Measurements from ENCODE around the gene TADA2A.

The TADA2A gene, protein sequence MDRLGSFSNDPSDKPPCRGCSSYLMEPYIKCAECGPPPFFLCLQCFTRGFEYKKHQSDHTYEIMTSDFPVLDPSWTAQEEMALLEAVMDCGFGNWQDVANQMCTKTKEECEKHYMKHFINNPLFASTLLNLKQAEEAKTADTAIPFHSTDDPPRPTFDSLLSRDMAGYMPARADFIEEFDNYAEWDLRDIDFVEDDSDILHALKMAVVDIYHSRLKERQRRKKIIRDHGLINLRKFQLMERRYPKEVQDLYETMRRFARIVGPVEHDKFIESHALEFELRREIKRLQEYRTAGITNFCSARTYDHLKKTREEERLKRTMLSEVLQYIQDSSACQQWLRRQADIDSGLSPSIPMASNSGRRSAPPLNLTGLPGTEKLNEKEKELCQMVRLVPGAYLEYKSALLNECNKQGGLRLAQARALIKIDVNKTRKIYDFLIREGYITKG

DNA sequence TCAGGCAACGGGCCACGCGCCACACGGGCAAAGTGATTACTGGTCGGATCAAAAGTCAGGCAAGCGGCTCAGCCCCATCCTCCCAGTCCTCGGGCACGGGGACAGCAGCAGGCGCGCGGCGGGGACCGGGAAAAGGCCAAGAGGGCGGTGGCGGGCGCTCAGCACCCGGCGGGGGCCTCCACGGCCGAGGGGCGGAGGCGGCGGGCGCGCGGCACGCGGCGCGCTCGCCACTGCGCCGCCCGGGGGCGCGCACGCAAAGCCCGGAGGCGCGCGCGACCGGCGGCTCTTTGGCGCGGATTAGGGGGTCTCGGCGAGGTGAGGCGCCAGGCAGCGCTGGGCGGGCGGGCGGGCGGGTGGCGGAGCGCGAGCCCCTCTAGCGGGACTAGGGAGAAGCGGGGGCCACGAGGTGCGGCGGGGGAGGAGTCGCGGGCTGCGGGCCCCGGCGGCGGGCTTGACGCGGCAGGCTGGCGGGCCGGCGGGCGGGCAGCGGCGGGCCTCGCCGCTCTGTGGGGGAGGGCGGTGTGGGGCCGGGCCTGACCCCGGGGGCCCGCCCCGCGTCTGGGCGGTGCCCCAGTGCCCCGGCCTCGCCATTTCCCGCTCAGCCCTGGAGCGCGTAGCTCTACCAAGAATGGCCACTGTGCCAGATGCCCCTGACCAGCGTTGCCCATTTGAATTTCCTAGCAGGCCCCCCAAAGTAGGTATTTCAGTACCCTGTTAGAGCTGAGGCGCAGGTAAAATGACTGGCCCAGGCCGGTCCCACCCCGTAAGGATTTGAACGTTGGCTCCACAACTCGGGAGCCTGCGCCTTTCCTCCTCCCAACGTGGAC is at the start of gene TADA2A, which contains the start of gene ACACA:
TSS of gene TADA2A (plus strand) at position 252 of the 827 bp plus-strand sequence. CDS start 4,480 bp downstream, outside the sequence.
TSS of gene ACACA (minus strand) at position 202 of the 827 bp plus-strand sequence. CDS start 537 bp downstream, outside the sequence.
- DNase-seq (ENCODE audit: low spot score) = peak; percentile 89

DNA sequence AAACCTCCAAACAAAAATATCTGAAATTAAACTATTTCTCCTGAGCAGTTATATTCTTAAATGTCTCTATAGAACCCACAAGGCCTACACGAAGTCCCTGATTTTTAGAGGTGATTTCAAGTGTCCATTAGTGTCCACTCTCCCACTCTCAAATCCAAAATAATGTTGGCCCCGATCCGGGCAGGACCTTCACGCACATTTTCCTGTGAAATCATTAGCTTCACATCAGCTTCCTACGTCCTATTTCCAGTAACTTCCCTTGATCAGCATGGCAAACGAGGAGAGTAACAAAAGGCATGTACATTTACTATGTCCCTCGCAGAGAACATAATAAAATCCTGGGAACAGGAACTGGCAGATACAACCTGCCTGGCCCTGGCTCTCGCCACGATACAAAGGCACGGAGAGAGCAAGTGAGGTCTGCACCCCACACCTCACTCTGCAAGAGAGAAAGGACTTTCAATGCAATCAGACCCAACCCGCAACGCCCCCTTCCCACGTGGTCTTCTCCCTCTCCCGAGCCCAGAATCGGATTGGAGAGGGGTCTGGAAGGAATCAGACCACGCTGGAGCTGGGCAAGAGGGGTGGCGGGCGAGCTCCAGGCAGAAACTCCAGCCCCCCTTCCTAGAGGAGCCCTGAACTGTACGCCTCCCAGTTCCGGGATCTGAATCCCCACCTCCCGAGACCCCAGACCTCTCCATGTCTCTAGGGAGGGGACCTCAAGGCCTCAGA is 48.4 kb upstream of the TADA2A start:
- DNase-seq (ENCODE audit: low spot score) = peak; percentile 48

DNA sequence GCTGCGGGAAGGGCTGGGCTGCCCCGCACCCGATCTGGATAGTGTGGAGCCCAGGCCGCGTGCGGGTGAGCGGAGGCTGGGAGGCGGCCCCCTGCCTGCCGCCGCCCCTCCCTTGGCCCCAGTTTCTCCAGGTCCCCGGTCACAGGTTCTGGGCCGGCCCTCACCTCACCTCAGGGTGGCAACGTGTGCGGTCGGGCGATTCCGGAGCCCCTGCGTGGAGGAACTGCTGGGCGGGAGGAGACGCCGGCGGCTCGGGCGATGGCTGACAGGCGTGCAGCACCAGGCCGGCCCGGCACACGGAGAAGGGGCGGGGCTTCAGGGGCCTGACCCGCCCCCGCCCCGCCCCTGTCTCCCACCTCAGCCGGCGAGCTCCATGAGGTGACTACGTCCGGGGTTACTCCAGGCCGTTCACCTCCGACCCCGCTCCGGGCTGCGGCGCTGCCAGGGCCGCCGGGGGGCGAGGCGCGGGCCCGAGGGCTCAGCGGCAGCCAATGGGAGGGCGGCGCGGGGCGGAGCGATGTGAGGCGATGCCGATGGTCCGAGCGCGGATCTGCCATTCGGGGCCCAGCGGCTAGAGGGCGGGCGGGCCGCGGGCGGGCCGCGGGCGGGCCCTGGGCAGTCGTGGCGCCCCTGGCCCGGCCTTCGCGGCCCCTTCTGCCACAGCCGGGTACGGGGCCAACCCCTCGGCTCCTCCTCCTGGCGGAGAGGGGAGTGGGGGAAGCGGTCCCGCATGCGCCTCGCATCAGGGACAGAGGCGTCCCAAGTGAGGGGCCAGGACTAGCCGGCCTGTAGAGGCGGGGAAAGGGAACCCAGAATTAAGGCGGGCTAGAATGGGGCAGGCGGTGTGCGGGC is 47.6 kb upstream of the TADA2A start:
- DNase-seq (ENCODE audit: low spot score) = peak; percentile 98

DNA sequence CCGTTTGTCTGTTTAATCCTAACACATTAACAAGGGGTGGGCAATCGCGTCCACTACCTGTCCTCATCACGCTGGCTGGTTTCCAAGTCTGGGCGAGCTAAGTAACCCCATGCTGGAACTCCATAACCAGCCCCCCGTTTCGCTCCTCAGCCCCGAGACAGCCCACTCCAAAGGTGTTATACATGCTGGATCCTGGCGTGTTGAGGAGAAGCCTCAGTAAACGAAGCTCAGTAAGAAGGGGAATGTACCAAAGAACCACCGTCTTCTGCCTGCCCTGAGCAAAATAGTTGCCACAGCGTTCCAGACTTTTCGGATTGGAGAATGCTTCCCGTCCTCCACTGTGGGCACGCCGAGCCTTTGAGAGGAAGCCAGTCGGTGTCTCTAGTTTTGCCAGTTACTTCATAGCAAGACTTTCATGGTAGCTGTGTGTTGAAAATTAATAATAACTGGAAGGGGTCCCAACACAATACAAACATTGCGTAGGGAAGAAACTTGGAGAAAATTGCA is 47.0 kb upstream of the TADA2A start:
- DNase-seq (ENCODE audit: low spot score) = no peak

DNA sequence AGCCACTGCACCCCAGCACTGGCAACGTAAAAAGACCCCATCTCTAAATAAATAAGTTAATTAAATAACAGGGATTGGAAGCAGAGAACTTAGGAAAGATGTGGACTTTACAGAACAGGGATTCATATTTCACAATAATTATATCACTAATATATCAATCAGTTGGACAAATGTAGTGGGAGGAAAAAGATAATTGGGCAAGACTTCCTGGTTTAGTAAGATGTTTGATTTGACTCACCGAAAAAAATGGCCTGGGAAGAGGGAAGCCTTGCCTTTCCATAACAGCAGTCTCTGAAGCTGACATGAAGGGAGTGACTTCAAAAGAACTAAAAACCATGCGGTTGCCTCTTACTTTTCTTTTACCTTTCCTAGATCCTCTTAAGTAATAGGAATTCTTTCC is 46.1 kb upstream of the TADA2A start:
- peak; percentile 24 for DNase-seq (ENCODE audit: low spot score)

DNA sequence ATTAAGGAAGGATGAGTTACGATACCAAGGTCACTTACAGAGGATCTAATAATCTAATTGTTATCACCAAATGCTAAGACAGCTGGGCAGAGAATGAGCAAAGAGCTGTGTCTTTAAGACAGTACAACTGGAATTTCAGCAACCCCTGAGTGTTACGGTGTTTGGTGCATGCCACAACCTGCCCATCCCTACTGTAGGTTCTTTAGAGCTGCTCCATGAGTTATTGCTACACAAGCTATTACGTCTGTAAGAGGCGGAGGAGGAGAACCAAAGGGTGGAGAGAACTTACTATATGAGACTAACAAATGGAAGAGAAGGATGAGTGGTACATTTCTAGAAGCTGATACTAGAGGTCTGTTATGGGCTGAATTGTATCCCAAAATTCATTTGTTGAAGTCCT is 45.1 kb upstream of the TADA2A start:
- DNase-seq (ENCODE audit: low spot score) = no peak

DNA sequence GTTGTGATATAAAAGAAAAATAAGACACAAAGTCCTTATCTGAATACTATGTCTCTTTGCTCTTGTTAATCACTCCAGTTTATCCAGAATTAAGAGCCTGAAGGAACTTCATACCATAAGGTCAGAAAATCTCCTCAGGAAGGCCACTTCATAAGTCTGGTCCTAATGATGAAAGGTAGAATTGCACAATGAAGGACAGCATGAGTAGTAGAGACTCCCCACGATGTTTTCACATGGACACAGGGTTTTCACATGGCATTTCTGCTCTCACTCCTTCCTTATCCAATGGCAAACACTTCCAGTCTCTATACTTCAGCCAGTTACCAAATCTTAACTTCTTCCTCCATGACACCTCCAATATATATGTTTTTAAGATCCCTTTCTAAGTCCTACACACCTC is 41.1 kb upstream of the TADA2A start:
- no peak for DNase-seq (ENCODE audit: low spot score)

DNA sequence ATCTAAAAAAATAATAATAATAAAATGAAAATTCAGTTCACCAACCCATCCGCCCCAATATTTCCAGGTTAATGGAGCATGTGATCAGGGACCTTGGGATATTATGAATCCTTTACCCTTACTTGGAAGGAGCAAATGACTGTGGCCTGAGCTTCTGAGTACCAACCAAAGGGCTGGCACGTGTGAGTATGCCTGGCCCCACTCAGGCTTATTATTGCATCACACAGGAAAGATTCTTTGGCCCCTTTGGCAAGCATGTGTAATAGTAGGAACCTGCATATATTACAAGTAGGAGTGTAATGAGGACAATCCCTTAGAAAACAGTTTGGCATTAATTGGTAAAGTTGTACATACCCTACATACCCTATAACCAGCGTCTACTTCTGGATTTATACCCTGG is 38.1 kb upstream of the TADA2A start:
- DNase-seq (ENCODE audit: low spot score) = no peak

DNA sequence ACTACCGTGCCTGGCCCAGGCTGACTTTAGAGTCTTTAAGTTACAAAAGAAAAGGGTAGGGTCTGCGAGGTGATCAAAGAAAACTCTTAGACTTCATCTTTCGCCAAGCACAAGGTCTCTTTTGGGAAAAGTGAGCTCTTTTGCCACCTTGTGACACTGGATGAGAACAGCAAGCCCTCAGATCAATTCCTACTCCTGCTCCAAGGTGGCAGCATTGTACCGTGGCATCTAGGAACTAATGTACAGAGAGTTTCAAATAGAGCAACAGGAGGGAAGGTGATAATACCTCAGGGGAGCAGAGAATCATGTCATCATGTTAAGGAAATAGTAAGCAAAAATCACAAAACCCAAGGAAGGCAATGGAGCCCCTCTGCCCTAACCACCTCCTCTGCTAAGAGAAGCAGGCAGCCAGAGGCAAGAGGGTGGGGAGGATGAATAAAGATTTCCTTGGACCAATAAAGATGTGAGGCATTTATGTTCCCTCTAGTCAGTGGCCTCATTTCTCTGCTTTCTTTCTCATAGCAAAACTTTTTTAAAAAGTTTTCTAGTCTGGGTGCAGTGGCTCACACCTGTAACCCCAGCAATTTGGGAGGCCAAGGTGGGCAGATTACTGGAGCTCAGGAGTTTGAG is 33.0 kb upstream of the TADA2A start:
- peak; percentile 86 for DNase-seq (ENCODE audit: low spot score)

DNA sequence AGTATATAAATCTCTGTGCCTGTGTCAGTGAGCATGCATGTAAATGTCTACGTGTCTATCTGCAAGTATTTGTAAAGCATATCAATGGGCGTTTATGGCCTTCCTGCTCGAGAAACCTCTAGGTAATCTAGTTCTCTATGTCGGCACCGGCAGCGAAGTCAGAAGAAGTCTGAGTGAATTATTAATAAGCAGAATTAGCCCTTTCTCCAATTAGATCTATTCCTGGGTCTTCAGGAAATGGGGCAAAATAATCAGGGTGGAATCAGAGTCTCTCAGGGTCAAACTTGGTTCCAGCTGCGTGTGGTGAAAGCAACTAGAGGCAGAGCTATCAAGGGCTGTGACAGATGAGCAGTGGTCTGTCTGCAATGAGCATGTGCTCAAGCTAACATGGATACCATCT is 31.0 kb upstream of the TADA2A start, which contains the start of gene C17orf78:
TSS of gene C17orf78 (plus strand) at position 280 of the 400 bp plus-strand sequence. CDS start at position 388, 108 bp downstream.
- no peak for DNase-seq (ENCODE audit: low spot score)

DNA sequence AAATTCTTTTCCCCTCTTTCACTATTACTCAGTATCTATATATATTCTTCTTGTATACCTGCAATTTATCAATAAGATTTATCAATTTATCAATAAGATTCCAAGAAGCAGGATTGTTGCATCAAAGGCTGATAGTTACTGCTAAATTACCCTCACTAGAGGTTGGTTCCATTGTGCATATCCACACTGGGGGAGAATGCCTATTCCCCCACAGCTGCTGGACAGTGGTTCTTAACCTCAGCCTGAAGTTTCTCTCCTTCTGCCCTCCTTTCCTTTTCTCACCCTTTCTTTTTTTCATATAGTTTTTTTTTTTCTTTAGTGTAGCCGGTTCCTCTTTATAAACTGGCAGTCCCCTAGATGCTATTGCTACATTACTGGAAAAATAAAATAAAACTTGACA is 24.6 kb upstream of the TADA2A start:
- no peak for DNase-seq (ENCODE audit: low spot score)

DNA sequence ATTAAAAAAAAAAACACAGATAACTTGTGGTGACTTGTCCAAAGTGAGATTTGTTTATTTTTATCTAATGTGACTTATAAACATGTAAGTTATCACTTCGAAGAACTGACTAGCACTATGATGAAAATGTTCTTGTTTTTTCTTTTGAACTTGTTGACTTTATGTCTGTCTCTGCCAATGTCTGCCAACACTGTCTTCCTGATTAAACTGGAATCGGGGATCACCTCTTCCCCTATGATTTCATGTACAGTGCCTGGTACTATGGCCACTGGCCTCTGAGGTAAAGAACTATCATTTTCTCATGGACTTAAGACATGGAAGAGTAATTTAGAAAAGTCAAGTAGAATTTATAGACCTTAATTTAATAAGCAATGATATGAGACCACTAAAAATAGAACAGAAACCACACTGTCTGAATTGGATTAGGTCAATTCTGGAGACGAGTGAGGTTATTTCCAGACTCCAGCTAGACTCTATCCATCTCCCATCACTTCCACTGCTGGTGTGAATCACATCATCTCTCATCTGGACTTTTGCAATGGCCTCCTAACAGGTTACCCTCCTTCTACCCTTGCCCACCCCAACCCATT is 22.0 kb upstream of the TADA2A start:
- DNase-seq (ENCODE audit: low spot score) = no peak

DNA sequence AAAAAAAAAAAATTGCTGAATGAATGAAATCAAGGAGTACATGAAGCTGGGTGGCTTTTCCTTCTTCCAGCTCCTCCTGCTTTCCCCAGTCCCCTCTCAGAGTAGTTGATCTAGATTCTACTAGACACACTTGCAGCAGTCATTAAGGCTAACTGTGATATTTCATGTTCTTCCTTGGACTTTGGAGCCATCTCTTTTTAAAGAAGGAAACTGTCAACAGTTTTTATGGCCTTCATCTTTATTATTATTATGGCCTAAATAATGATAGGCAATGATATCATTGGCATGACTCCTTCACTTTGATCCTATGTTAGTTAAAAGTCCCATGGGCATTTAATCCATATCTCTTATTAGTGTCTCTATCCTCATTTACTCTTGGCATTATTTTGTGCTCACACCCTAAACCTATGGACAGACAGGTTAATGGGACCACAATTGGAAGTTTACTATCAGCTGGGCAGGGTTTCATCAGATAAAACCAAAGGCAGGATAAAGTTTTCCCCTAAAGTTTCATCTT is 21.2 kb upstream of the TADA2A start:
- DNase-seq (ENCODE audit: low spot score) = no peak

DNA sequence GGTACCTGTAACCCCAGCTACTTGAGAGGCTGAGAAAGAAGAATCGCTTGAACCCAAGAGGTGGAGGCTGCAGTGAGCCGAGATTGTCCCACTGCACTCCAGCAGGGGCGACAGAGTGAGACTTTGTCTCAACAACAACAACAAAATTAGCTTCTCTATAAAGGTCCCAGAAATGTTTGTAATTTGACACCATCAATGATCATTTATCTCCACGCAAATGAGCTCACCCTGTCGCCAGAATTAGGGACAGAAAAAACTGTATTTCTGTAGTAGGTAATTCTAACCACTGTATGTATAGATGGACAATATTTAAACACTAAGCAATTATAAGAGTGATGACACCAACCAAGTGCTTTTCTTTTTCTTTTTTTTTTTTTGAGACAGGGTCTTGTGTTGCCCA is 20.2 kb upstream of the TADA2A start:
- no peak for DNase-seq (ENCODE audit: low spot score)

DNA sequence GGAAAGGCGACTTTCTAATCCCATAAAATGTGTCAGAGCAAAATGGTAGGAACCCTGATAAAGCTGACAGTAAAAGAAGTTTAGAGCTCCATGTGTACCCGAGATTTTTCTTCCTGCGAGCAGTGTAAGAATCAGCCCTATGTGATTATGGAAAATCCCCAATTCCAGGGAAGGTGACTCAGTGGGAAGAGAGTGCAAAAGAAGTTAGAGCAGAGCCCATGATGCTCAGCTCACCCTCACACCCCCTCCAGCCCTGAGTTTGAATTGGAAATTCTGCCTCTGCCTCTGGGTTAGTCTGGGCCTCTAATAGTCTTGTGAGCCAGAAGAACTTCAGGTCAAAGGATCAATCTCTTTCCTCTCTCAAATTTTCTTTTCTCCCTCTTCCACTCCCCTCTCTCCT is 18.4 kb upstream of the TADA2A start:
- peak; percentile 74 for DNase-seq (ENCODE audit: low spot score)

DNA sequence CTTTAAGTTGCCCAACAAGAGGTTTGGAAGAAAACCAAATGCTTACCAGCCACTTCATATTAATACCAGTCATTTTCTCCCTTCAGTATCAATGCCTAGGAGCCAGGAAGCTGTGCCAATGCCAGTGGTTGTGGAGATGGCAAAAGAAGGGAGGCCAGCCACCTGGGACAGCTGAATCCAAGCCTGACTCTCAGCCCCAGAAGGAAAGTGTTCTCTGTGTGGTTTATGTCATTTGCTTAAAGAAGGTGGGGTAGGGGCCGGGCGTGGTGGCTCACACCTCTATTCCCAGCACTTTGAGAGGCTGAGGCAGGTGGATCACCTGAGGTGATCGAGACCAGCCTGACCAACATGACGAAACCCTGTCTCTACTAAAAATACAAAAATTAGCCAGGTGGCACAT is 17.5 kb upstream of the TADA2A start:
- no peak for DNase-seq (ENCODE audit: low spot score)

DNA sequence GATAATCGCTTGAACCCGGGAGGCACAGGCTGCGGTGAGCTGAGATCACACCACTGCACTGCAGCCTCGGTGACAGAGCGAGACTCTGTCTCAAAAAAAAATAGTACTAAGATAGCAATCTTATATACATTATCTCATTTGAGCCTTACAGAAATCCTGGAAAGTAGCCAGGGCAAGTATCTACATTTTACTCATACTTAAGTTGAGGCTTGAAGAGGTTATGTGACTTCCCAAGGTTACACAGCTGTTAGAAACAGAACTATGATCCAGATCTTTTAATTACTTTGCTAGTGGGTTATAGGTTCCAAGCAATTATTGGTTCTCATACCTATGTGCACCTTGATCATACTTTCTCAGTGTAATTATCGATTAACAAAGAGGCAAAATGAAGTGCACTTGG is 15.5 kb upstream of the TADA2A start:
- no peak for DNase-seq (ENCODE audit: low spot score)

DNA sequence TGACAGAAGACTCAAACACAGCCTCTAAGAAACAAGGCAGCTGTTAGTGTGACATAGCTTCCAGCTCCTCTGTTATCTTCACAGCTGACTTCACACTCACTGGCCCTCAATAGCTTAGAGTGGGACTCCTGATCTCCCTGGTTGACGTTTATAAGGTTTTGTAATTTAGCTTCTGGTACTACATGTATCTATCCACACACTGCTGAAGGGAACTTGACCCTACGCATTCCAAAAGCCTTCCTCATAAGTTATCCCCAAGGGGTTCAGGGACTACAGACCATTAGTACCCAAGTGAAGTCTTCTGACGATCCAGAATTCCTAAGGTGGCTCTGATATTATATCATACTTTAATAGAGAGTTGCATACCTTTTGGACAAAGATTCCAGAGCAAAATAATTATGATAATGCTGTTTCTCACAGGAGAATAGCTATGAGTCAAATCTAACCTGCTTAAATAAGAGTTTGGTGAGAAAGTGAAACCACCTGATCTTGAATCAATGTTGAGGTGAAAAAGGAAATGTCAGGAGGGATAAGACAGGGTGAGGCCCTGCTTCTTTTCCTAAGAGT is 14.6 kb upstream of the TADA2A start:
- DNase-seq (ENCODE audit: low spot score) = peak; percentile 92

DNA sequence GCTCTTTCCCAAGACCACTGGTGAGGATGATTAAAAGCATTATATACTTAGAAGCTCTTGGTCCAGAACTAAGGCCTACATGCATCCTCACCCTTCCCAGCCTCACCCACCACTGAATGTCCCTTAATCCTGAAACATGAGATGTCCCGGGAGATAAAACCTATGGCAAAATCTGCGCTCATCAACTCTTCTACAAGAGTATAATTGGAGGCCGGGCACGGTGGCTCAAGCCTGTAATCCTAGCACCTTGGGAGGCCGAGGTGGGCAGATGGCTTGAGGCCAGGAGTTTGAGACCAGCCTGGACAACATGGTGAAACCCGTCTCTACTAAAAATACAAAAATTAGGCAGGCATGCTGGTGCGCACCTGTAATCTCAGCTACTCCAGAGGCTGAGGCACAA is 13.3 kb upstream of the TADA2A start:
- DNase-seq (ENCODE audit: low spot score) = no peak

Measured in kidney tubule cell (primary cell).